ENCODE results near the gene PIGB.

Gene PIGB

GRCh38 chr15:55337160-55337559, 18.1 kb downstream of the PIGB start:
- DNase-seq (ENCODE audit: low read depth) = no peak
- H3K4me3 ChIP-seq (ENCODE audit: low read depth, low read length) = no peak overlapping the region
- TF ChIP-seq CTCF (IDR thresholded peaks at IDR 0.05; ENCODE audit: control insufficient read depth, extremely low read depth, insufficient read depth) = no peak

- DNase-seq (ENCODE audit: low read depth) = no peak
- H3K4me3 ChIP-seq (ENCODE audit: low read depth, low read length) = no peak overlapping the region
- TF ChIP-seq CTCF (IDR thresholded peaks at IDR 0.05; ENCODE audit: control insufficient read depth, extremely low read depth, insufficient read depth) = no peak
Observed at GRCh38 chr15:55343168-55343567, 24.1 kb downstream of the PIGB start.

- no peak for TF ChIP-seq CTCF (IDR thresholded peaks at IDR 0.05; ENCODE audit: control insufficient read depth, extremely low read depth, insufficient read depth)
- DNase-seq (ENCODE audit: low read depth) = no peak
- H3K4me3 ChIP-seq (ENCODE audit: low read depth, low read length) = no peak overlapping the region
Observed at GRCh38 chr15:55344206-55344605, 25.2 kb downstream of the PIGB start.

- TF ChIP-seq CTCF (IDR thresholded peaks at IDR 0.05; ENCODE audit: control insufficient read depth, extremely low read depth, insufficient read depth) = no peak
- H3K4me3 ChIP-seq (ENCODE audit: low read depth, low read length) = no peak overlapping the region
- DNase-seq (ENCODE audit: low read depth) = no peak
Observed at GRCh38 chr15:55348281-55348778, 29.3 kb downstream of the PIGB start.

- no peak for DNase-seq (ENCODE audit: low read depth)
- TF ChIP-seq CTCF (IDR thresholded peaks at IDR 0.05; ENCODE audit: control insufficient read depth, extremely low read depth, insufficient read depth) = no peak
- H3K4me3 ChIP-seq (ENCODE audit: low read depth, low read length) = no peak overlapping the region
Observed at GRCh38 chr15:55349282-55349681, 30.3 kb downstream of the PIGB start.

GRCh38 chr15:55353025-55353424, 34.0 kb downstream of the PIGB start:
- TF ChIP-seq CTCF (IDR thresholded peaks at IDR 0.05; ENCODE audit: control insufficient read depth, extremely low read depth, insufficient read depth) = no peak
- H3K4me3 ChIP-seq (ENCODE audit: low read depth, low read length) = no peak overlapping the region
- no peak for DNase-seq (ENCODE audit: low read depth)

- no peak for TF ChIP-seq CTCF (IDR thresholded peaks at IDR 0.05; ENCODE audit: control insufficient read depth, extremely low read depth, insufficient read depth)
- no peak overlapping the region for H3K4me3 ChIP-seq (ENCODE audit: low read depth, low read length)
- DNase-seq (ENCODE audit: low read depth) = no peak
Observed at GRCh38 chr15:55356985-55357585, 38.1 kb downstream of the PIGB start.

Data from LNCaP clone FGC (cell line).